ENCODE data around the gene TMEM191B. TPM values are rescaled to one million over a fixed set of nuclear protein-coding genes. Genes with fewer than 3 reads are reported as not detected.
"Not testable (repeated sequence)": the region's sequence is repeated elsewhere in the genome, so short reads cannot be mapped to it uniquely, and the experiment has no call there.

TMEM191B gene
- total RNA-seq, 2 experiments from 2014 or later: 0.87 to 3.5 TPM

GRCh38 chr22:18543400-18543799 lies 15.8 kb downstream of the TMEM191B start:
- H3K27ac Mint-ChIP-seq; H3K4me1 Mint-ChIP-seq; H3K4me3 Mint-ChIP-seq; DNase-seq; CTCF ChIA-PET; H3K36me3 Mint-ChIP-seq (ENCODE audit: low read depth); H3K9me3 Mint-ChIP-seq; POLR2A ChIA-PET; H3K27me3 Mint-ChIP-seq: not testable (repeated sequence)

DNA sequence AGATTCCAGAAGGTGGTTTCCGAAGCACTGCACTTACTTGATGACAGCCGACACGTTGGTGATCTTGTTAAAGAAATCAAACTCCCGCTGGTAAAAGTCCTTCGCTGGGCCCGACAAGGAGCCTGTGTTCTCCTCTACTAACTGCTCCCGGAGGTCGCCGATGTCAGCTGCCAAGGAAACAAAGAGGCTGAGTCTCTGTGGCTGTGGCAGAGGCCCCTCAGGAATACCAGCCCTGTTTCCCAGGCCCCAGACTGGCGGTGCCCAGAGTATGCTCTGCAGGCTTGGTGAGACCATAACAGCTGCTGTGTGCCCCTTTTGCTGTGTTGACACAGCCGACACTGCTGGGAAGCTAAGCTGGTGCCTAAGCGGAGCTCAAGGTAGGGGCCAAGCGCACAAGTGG lies 17.0 kb downstream of the TMEM191B start:
- H3K4me1 Mint-ChIP-seq; CTCF ChIA-PET; H3K9me3 Mint-ChIP-seq; H3K27ac Mint-ChIP-seq; H3K27me3 Mint-ChIP-seq; DNase-seq; H3K36me3 Mint-ChIP-seq (ENCODE audit: low read depth); POLR2A ChIA-PET; H3K4me3 Mint-ChIP-seq: not testable (repeated sequence)

DNA sequence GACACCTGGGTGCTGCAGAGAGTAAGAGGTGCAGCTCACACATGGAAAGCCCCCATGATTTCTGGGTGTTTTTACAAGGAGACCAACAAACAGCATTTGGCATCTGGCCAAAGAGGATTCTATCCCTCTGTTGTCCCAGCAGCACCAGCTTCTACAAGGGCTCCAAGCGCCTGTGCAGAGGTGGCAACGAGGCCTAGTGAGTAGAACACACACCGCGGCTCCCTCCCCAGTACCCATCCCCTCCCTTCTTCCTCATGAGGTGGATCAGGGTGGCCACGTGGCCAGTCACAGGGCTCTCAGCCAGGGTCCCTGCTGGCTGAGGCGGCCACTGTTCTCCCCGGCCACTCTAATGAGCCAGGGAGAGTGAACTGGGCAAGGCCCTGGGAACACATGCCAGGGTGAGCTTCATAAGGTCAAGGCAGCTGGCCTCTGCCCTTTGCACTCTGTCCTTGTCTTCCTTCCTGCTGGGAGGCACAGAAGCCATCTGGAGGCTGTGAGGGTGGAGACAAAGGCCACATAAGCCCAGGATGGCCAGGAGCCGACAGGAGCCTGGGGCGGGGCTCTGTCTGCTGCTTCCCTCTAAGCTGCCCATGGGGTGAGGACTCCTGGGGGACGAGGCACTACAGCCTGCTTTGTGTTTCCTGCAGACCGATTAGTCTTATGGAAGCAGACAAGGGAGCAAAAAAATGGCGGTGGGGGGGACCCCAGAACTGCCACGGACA lies 22.0 kb downstream of the TMEM191B start:
- CTCF ChIA-PET; H3K4me1 Mint-ChIP-seq; H3K36me3 Mint-ChIP-seq (ENCODE audit: low read depth); DNase-seq; POLR2A ChIA-PET; H3K27me3 Mint-ChIP-seq; H3K4me3 Mint-ChIP-seq; H3K27ac Mint-ChIP-seq; H3K9me3 Mint-ChIP-seq: not testable (repeated sequence)

- H3K9me3 Mint-ChIP-seq; H3K4me3 Mint-ChIP-seq; CTCF ChIA-PET; H3K36me3 Mint-ChIP-seq (ENCODE audit: low read depth); DNase-seq; H3K27ac Mint-ChIP-seq; H3K4me1 Mint-ChIP-seq; H3K27me3 Mint-ChIP-seq; POLR2A ChIA-PET: not testable (repeated sequence)
Observed at GRCh38 chr22:18551046-18551445, 23.4 kb downstream of the TMEM191B start.

DNA sequence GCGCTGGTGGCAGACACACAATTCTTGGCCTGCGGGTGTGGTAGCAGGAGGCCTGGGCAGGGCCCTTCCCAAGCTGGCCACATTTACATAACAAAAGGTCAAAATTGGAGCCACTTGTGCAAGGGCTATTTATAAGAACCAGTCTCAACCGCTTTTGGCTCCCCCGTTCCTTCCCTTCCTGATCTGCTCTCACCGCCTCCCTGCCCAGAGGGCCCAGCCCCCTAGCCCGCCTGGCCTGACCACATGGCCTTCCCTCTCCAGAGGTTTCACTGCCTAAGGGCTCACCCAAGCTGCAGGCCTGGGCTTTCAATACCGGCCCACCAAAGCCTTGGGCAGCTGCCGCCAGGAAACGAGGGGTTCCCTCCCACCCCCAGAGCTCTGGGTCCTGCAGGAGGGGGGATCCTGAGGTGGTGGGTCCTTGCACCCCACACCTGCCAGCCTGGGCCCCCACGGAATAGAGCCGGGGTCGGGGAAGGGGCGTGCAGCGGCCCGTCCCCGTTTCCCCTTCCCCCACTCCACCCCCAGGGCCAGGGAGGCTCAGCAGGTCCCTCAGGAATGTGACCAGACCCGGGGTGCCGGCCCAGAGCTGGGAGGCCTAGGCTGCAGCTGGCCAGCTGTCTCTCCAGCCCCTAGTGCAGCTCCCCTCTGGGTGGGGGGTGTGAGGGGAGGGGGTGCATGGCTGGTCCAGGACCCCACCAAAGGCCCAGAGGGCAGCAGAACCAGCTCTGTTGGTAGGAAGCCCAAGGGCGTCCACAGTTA lies 25.4 kb downstream of the TMEM191B start:
- POLR2A ChIA-PET; H3K4me3 Mint-ChIP-seq; H3K9me3 Mint-ChIP-seq; H3K4me1 Mint-ChIP-seq; H3K27ac Mint-ChIP-seq; H3K36me3 Mint-ChIP-seq (ENCODE audit: low read depth); CTCF ChIA-PET; DNase-seq; H3K27me3 Mint-ChIP-seq: not testable (repeated sequence)

DNA sequence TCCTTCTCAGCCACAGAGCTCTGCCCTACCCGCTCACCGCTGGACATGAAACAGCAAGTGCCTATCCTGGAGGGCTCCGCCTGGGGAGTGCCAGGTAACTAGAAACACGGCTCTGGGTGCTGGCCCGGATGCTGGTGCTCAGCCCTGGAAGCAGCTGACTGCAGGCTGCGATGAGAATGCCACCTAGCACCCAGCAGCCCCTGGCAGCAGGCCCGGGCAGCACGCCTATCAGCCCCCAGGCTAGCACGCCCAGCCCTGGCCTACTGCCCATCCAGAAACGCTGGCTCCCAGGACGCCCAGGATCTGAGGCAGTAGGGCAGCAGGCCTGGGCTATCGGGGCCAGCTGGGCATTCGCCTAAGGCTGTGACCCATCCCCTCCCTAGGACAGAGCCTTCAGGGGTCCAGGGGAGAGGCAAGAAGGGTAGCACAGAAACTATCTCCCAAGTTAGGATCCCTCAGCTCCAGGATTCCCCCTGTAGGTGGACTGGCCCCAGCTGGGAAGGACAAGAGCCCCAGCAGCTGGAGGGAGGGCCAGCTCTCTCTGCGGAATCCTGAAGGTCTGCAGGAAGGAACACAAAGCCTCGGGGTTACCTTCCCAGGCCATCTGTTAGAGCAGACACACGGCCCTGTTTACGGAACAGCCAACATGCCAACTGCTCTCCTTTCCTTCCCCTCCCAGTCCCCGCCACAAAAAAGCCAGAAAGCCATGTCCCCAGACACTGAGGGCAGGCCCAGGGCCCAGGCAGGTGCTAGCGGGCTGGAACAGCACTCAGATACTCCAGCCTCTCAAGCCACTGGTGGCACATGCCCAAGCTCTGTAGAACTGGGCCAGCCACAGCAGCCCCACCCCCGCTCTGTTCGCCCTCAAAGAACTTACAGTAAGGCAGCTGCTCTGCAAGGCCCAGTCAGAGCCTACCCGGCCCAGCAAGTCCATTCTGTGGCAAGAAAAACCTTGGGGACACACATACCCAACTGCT lies 27.0 kb downstream of the TMEM191B start:
- DNase-seq; H3K27ac Mint-ChIP-seq; H3K4me1 Mint-ChIP-seq; H3K36me3 Mint-ChIP-seq (ENCODE audit: low read depth); H3K27me3 Mint-ChIP-seq; H3K4me3 Mint-ChIP-seq; CTCF ChIA-PET; POLR2A ChIA-PET; H3K9me3 Mint-ChIP-seq: not testable (repeated sequence)

- H3K36me3 Mint-ChIP-seq (ENCODE audit: low read depth); H3K4me1 Mint-ChIP-seq; H3K9me3 Mint-ChIP-seq; CTCF ChIA-PET; H3K4me3 Mint-ChIP-seq; DNase-seq; H3K27me3 Mint-ChIP-seq; H3K27ac Mint-ChIP-seq; POLR2A ChIA-PET: not testable (repeated sequence)
Observed at GRCh38 chr22:18558516-18558915, 30.9 kb downstream of the TMEM191B start.

DNA sequence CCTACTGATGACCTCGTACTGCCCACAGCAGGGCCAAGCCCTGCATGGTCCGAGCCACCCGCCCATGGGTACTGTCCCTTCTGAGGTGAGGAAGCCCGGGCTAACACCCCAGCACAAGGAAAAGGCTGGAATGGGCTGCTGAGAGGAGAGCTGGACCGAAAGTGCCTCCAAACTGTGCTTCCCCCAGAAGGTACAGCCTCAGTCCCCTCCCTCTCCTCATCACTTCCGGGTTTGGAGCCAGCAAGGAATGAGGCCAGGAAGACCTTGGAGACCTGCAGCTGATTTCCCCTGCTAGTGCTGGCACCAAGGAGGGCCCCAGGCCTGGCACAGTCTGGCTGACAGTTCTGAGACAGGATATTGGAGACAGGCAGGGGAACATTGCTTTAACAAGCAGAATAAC lies 31.3 kb downstream of the TMEM191B start:
- not testable (repeated sequence) for DNase-seq

DNA sequence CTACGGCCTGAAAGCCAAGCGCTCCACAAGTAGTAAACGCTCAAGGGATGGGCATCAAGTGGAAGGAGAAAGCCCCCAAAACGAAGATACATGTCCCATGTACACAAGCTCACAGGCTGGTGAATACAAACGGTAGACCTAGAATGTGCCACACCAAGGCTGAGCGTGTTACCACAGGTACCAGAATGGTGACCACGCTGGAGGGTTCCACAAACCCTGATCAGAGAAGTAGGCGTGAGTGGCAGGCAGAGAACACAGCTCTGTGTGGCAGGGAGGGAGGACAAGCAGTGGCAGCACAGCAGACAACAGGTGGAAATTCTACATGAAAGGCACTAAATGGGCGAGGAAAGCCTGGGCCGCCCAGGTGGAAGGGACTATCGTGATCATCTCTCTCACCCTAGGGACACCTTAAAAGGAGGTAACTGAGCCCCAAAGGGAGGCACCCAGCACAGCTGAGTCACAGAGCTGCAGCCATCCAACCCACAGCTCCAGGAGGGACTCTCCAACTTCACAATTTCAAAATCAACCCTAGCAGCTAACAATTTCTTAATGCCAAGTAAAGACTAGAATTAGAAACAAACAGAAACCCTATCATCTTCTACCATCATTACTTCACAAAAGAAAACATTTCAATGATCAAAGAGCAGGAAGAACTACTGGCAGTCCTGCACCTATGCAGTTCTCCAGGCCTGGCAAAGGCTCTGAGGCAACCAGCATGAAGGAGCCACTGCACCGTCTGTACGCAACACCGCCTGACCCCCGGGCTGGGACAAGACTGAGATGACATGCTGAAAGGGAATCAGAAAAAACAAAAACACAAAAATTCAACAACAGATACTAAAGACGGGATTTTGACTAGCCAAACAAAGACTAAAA lies 32.7 kb downstream of the TMEM191B start:
- H3K36me3 Mint-ChIP-seq (ENCODE audit: low read depth); H3K4me3 Mint-ChIP-seq; H3K27ac Mint-ChIP-seq; DNase-seq; H3K9me3 Mint-ChIP-seq; H3K4me1 Mint-ChIP-seq; H3K27me3 Mint-ChIP-seq; CTCF ChIA-PET; POLR2A ChIA-PET: not testable (repeated sequence)

More for the DNA sequence above, 31.3 kb downstream of the TMEM191B start:
- H3K4me1 Mint-ChIP-seq; H3K9me3 Mint-ChIP-seq; H3K27ac Mint-ChIP-seq; POLR2A ChIA-PET; H3K4me3 Mint-ChIP-seq; H3K36me3 Mint-ChIP-seq (ENCODE audit: low read depth); CTCF ChIA-PET; H3K27me3 Mint-ChIP-seq: not testable (repeated sequence)

DNA sequence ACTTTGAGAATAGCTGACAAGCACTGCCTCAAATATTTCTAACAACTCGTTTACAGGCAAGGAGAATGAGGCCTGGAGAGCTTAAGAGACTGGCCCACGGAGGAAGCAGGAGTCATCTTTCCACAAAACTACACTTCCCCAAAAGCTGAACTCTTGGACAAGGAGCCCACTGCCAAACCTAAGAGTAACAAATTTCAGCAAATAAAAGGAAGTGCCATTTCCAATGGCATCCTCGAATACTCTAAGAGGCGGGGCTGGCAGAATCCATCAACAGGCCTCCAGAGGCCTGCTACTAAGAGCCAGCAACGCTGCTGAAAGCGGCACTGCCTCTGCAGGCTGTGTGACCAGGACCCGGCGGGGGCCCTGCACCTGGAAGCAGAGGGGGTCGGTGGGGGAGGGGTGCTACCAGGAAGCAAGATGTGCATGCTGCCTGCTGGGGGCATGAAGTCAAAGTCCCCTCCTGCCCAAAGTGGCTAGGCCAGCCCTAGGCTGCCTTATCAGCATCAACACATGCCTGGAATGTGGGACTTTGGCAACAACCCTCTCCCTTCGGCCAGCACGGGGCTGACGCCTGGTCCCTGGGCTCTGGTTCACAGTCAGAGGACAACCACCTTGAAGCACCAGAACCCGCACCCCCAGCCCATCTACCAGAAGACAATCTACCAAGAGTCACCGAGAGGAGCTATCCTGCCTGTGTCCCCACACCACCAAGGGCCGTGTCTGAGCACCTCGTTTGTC lies 43.1 kb downstream of the TMEM191B start:
- H3K36me3 Mint-ChIP-seq (ENCODE audit: low read depth); H3K27me3 Mint-ChIP-seq; CTCF ChIA-PET; POLR2A ChIA-PET; H3K4me3 Mint-ChIP-seq; DNase-seq; H3K27ac Mint-ChIP-seq; H3K9me3 Mint-ChIP-seq; H3K4me1 Mint-ChIP-seq: not testable (repeated sequence)

- CTCF ChIA-PET; H3K27me3 Mint-ChIP-seq; H3K4me1 Mint-ChIP-seq; POLR2A ChIA-PET; DNase-seq; H3K36me3 Mint-ChIP-seq (ENCODE audit: low read depth); H3K9me3 Mint-ChIP-seq: not testable (repeated sequence)
- peak overlapping the region; percentile 25 for H3K4me3 Mint-ChIP-seq
- H3K27ac Mint-ChIP-seq: peak overlapping the region; percentile 76
Observed at GRCh38 chr22:18573483-18574164, 46.0 kb downstream of the TMEM191B start.

DNA sequence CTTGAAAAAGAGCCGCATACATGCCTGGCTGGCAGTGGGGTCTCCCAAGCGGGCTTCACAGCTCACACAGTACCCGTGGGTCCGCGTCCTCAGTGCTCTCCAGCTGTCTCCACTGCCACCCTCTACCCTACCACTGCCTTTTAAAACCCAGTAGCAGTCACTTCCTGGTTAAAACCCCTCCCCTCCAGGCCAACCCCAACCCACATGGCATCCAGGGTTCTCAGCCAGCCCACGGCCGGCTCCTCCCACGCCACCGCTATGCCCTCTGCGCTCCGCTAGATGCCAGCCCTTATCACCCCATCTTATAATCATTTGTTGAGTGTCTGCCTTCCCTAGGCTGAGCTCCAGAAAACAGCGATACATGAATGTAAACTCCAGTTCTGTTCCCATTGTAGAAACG lies 47.0 kb downstream of the TMEM191B start:
- DNase-seq; POLR2A ChIA-PET; H3K27ac Mint-ChIP-seq; H3K36me3 Mint-ChIP-seq (ENCODE audit: low read depth); CTCF ChIA-PET; H3K4me3 Mint-ChIP-seq; H3K4me1 Mint-ChIP-seq; H3K27me3 Mint-ChIP-seq; H3K9me3 Mint-ChIP-seq: not testable (repeated sequence)

All from activated CD4-positive, alpha-beta T cell treated with anti-CD3 and anti-CD28 coated beads, Interleukin-2, amount 10 ng/mL, durations not matched to agents 7 days and 5 days (primary cell).